ENCODE data around the gene GPN3.
"Not testable (repeated sequence)": the region's sequence is repeated elsewhere in the genome, so short reads cannot be mapped to it uniquely, and the experiment has no call there.

The GPN3 gene

GRCh38 chr12:110436231-110436630 lies 31.8 kb downstream of the GPN3 start:
- DNase-seq, result no peak

DNA sequence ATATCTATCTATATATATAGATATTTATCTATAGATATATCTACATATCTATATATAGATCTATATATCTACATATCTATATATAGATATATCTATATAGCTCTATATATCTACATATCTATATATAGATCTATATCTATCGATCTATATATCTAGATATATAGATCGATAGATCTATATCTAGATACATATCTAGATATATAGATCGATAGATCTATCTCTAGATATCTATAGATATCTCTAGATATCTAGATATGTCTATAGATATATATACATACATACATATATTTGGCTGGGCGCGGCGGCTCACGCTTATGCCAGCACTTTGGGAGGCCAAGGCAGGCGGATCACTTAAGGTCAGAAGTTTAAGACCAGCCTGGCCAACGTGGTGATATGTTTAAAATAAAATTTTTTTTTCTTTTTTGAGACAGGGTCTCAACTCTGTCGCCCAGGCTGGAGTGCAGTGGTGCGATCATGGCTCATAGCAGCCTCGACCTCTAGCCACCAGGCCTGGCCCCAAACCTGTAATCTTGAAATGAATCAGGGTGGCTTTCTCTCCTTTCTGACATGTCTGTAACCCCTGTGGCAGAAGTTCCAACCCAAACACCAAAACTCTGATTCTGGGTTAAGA lies 36.0 kb downstream of the GPN3 start:
- DNase-seq, result no peak

- DNase-seq, result not testable (repeated sequence)
Measured at GRCh38 chr12:110429676-110430075, 38.4 kb downstream of the GPN3 start.

- peak; percentile 72 for DNase-seq
Measured at GRCh38 chr12:110426406-110426805, 41.7 kb downstream of the GPN3 start.

- no peak for DNase-seq
Measured at GRCh38 chr12:110424237-110424636, 43.8 kb downstream of the GPN3 start.

DNA sequence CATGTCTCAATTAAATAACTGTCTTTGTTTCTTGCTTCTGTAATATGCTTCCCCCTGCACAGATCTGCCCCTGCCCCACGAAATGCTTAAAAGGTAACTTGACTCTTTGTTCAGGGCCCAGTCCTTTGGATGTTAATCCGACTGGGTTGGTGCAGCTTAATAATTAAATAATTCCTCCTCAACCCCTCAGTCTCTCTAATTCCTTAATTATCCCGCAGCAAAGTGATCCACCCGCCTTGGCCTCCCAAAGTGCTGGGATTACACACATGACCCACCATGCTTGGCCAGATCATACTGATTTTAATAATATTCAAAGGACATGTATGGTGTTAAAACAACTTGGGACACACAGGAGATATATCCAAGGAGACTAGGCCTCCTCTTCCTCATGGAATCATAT lies 46.4 kb downstream of the GPN3 start:
- DNase-seq, result no peak

DNA sequence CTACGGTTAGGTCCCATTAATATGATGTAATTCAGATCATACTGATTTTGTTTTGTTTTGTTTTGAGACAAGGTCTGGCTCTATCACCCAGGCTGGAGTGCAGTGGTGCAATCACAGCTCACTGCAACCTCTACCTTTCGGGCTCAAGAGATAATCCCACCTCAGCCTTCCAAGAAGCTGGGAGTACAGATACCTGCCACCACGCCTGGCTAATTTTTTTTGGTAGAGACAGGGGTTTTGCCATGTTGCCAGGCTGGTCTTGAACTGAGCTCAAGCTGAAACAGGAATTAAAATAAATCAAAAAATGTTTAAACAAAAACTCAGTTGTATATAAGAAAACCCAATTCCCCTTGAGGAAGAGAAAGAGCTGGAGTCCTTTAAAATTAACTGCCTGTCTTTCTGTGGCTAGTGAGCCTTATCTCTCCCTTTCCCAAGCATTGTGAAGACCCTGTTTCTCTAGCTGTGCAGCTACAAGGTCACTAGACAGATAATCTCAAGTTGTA lies 46.8 kb downstream of the GPN3 start:
- no peak for DNase-seq

- DNase-seq, result not testable (repeated sequence)
Measured at GRCh38 chr12:110420644-110421043, 47.4 kb downstream of the GPN3 start.

DNA sequence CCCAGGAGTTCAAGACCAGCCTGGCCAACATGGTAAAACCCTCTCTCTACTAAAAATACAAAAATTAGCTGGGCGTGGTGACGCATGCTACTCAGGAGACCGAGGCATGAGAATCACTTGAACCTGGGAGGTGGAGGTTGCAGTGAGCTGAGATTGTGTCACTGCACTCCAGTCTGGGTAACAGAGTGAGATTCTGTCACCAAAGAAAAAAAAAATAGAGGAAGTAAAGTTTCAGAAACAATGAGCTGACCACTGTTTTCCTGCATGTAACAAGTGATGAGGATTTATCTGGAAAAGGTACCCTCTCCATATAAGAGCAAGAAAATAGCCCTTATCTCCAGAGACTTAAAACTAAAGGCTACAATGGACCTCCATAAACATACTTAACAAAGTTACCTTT lies 50.9 kb downstream of the GPN3 start:
- DNase-seq, result not testable (repeated sequence)

DNA sequence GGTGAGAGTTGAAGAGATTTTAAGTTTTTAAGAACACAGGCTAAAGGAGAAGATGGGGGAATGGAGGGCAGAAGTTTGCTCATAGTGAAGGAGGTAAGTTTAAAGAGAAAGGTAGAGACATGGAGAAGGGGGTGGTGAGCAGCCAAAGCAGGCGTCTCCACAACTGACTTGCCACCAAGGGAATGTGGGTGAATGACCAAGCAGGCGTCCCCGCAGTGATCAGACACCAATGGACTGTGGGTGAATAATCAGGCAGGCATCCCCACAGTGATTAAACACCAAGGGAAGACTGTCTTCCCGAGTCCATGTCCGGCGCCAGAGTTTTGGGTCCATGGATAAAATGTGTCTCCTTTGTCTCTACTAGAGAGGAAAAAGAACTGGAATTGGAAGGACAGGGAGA lies 58.0 kb downstream of the GPN3 start:
- DNase-seq, result not testable (repeated sequence)

- not testable (repeated sequence) for DNase-seq
Measured at GRCh38 chr12:110405126-110405662, 62.9 kb downstream of the GPN3 start.

DNA sequence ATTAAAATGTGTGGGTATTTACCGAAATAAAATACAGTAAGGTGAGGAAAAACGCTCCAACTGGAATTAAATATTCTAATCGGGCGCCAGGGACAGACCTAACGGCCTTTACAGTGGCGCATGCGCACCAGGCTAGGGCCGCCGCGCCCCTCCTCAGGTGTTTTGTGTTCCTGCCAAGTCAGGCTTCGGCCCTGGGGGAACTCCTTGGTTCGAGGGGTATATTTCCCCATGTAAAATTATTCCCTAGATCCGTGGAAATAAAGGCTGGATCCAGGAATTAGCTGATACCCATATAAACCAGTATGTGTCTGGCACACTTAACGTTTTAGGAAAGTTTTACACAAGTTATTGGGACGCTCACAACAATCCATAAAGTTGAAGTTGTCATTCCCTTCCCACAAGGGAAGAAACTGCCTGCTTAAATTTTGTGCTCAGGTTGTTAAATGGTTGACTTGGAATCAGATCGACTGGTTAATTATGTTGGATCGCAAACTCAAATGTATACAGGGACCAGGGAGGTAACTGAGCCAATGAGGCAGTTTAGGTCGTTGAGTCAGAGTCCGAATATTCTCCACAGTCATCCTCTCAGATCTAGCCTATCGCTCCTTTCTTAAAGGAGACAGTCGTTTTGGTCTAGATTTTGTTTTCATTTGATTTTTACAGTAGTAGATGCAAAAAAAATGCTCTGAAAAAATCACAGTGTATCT lies 63.9 kb downstream of the GPN3 start:
- peak; percentile 93 for DNase-seq

- DNase-seq, result peak; percentile 97
Measured at GRCh38 chr12:110403146-110403975, 64.7 kb downstream of the GPN3 start, which contains the start of gene ANAPC7. Gene ANAPC7 (minus strand): TSS chr12:110403708. CDS start chr12:110403627, 81 bp downstream.
